Measurements from ENCODE around the gene TUBGCP3. TPM values are rescaled to one million over a fixed set of nuclear protein-coding genes. Genes with fewer than 3 reads are reported as not detected.

Gene TUBGCP3
- total RNA-seq, 1 experiment from 2014 or later = 51.4 TPM

- no peak for TF ChIP-seq EZH2 (IDR thresholded peaks at IDR 0.05)
- TF ChIP-seq ELF1 (IDR thresholded peaks at IDR 0.05; ENCODE audit: borderline replicate concordance, low read depth) = no peak
- TF ChIP-seq CBX3 (IDR thresholded peaks at IDR 0.05; ENCODE audit: low read depth) = no peak
- TF ChIP-seq TCF7L2 (IDR thresholded peaks at IDR 0.05; ENCODE audit: borderline replicate concordance, extremely low read depth, insufficient read depth, insufficient read length) = no peak
- no peak for TF ChIP-seq POLR2AphosphoS5 (IDR thresholded peaks at IDR 0.05; ENCODE audit: low read depth, low read length)
- no peak for TF ChIP-seq ATF3 (IDR thresholded peaks at IDR 0.05)
- no peak for TF ChIP-seq JUND (IDR thresholded peaks at IDR 0.05)
- TF ChIP-seq SRF (IDR thresholded peaks at IDR 0.05; ENCODE audit: low read depth) = no peak
- no peak for TF ChIP-seq SP1 (IDR thresholded peaks at IDR 0.05; ENCODE audit: low read depth)
- TF ChIP-seq ZBTB33 (IDR thresholded peaks at IDR 0.05; ENCODE audit: extremely low read depth, insufficient replicate concordance, low read length) = no peak
- TF ChIP-seq, protein P1, sequence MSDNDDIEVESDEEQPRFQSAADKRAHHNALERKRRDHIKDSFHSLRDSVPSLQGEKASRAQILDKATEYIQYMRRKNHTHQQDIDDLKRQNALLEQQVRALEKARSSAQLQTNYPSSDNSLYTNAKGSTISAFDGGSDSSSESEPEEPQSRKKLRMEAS (IDR thresholded peaks at IDR 0.05) = no peak
- no peak for TF ChIP-seq EGR1 (IDR thresholded peaks at IDR 0.05; ENCODE audit: low read depth)
- no peak for TF ChIP-seq ZNF274 (IDR thresholded peaks at IDR 0.05; ENCODE audit: low read depth, low read length)
- no peak for TF ChIP-seq ZFX (IDR thresholded peaks at IDR 0.05)
- no peak for TF ChIP-seq RAD21 (IDR thresholded peaks at IDR 0.05; ENCODE audit: low read depth)
- TF ChIP-seq YY1 (IDR thresholded peaks at IDR 0.05; ENCODE audit: extremely low read depth, insufficient replicate concordance, low read depth, low read length) = no peak
- TF ChIP-seq REST (IDR thresholded peaks at IDR 0.05; ENCODE audit: low read depth) = no peak
Observed at GRCh38 chr13:112627161-112627560, 39.2 kb upstream of the TUBGCP3 start.

More at GRCh38 chr13:112627161-112627560, 39.2 kb upstream of the TUBGCP3 start:
- no peaks in the 10 kb centered on the region for H3K9me2 ChIP-seq (ENCODE audit: insufficient read depth)
- no peaks in the 10 kb centered on the region for H4K20me1 ChIP-seq (ENCODE audit: insufficient read depth)
- ChIA-PET POLR2A (no interaction called here), CTCF (no interaction called here), RAD21 (ENCODE audit: low non-redundant PET in 1 of 2, low total read pairs in 2 of 2, uncharacterized antibody in 2 of 2, unreplicated experiment in 2 of 2) (interaction anchor here in 1 of 2 experiments (0.7 kb wide), 1 partner anchor 100 kb away, joined by 3 read pairs; no protein-coding TSS in a partner anchor)
- no peaks in the 10 kb centered on the region for H3K27me3 ChIP-seq (ENCODE audit: insufficient read depth, low read length)
- no peak for DNase-seq (ENCODE audit: low read depth, low spot score)
- H3K4me3 ChIP-seq (replicated peaks in 1 of 2; ENCODE audit: low read depth in 1 of 2, low read length in 2 of 2) = no peak overlapping the region
- no peak overlapping the region for H3K4me2 ChIP-seq (ENCODE audit: low read length)
- ATAC-seq = no peak
- no peaks in the 10 kb centered on the region for H3K4me1 ChIP-seq (ENCODE audit: control insufficient read depth in 1 of 2, insufficient read depth in 2 of 2, low read length in 2 of 2)
- intact Hi-C loops (cut with micrococcal nuclease) = no loop called here
- H3K79me2 ChIP-seq (ENCODE audit: insufficient read depth, low read length) = no peaks in the 10 kb centered on the region
- no peaks in the 10 kb centered on the region for H3K36me3 ChIP-seq (ENCODE audit: control insufficient read depth in 1 of 2, insufficient read depth in 2 of 2, low read length in 2 of 2)
- H2AFZ ChIP-seq (ENCODE audit: low read depth, low read length, poor library complexity, severe bottlenecking) = no peak overlapping the region
- H3K27ac ChIP-seq (ENCODE audit: low read depth, low read length) = no peak overlapping the region
- no peaks in the 10 kb centered on the region for H3K9me3 ChIP-seq (ENCODE audit: control insufficient read depth in 1 of 2, insufficient read depth in 1 of 2, low read depth in 1 of 2, low read length in 2 of 2)
- no peak overlapping the region for H3K9ac ChIP-seq (ENCODE audit: low read length)
- no TSS peak for BruUV-seq (replicated peaks)

All from HCT116 (cell line).